Stimulated activated CD8-positive, alpha-beta memory T cell treated with anti-CD3 and anti-CD28 coated beads, Interleukin-4, amount 100 ng/mL, for 48 hours (primary cell): ENCODE measurements around the gene SAP30.

Experiments
- DNase-seq: peaks from one replicate; pipeline ENCODE4 v3.0.0-alpha.2; 2020

SAP30 gene

GRCh38 chr4:173367946-173368345 is 2.8 kb upstream of the SAP30 start:
- no peak for DNase-seq

- DNase-seq, result peak; percentile 73
Observed at GRCh38 chr4:173370130-173370476, 651 bp upstream of the SAP30 start.

DNA sequence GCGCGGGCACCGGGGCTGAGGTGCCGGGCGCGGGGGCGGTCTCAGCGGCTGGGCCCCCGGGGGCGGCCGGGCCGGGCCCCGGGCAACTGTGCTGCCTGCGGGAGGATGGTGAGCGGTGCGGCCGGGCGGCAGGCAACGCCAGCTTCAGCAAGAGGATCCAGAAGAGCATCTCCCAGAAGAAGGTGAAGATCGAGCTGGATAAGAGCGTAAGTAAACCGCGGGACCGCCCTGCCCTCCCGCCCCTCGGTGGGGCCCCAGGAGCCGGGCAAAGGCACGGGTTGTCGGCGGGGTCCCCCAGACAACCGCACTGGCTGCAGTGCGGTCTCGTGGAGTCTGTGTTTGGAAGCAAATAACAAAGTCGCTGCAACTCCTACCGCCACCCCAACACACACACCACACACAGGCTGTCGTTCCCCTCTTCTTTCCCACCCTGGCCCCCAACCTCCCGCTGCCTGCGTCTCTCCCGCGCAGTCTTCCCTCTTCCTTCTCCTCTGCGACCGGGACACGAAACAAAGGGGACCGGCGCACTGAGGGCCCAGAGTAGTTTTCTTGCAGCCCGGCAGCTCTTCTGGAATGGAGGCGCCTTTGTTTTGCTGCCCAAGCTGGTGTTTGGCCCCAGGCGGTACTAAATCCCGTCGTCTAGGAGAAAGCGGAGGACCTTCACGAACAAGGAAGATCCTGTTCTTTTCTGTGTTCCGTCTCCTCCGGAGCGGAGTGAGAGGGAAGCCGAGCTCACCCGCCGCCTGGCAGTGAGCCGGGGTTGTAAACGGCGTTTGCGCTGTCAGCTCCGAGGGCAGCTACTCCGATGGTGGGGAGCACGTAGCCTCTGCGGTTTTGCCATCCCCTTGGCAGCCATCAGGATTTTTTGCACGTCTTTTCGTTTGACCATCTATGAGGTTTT is 788 bp downstream of the SAP30 start:
- peak; percentile 55 for DNase-seq

GRCh38 chr4:173374588-173374987 is 3.8 kb downstream of the SAP30 start:
- DNase-seq, result no peak

GRCh38 chr4:173379929-173380328 is 9.2 kb downstream of the SAP30 start:
- no peak for DNase-seq

GRCh38 chr4:173380987-173381386 is 10.2 kb downstream of the SAP30 start:
- DNase-seq, result no peak

- no peak for DNase-seq
Observed at GRCh38 chr4:173381610-173382009, 10.9 kb downstream of the SAP30 start.

DNA sequence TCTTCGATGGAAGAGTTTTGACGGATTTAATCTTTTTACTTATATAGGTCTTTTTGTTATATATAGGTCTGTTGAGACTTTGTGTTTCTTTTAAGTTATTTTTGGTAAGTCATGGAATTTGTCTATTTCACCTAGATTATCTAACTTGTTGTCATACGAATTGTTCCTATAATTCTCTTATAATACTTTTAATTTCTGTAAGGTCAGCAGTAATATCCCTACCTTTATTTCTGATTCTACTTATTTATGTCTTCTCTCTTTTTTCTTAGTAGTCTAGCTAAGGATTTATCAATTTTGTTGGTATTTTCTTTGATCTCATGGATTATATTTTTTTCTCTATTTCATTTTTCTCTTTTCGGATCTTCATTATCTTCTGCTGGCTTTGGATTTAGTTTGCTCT is 11.6 kb downstream of the SAP30 start:
- DNase-seq, result no peak

DNA sequence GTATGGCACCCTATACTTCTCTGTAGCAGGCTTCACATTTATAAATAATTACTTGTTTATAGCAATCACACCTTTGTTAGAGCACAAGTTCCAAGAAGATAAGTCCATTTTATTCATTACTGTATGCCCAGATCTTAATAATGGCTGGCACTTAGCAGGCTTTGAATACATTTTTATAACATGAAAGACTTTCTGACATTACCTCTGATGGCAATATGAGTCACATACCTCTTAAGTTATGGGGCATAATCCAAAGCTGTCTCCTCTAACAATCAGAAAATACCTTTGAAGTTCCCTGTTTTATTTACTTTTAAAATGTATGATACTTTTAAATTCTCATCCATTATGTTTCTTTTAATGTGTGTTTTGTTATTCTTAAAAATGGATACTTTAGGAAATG is 16.0 kb downstream of the SAP30 start:
- DNase-seq, result no peak

- DNase-seq, result no peak
Observed at GRCh38 chr4:173391701-173392100, 20.9 kb downstream of the SAP30 start.

DNA sequence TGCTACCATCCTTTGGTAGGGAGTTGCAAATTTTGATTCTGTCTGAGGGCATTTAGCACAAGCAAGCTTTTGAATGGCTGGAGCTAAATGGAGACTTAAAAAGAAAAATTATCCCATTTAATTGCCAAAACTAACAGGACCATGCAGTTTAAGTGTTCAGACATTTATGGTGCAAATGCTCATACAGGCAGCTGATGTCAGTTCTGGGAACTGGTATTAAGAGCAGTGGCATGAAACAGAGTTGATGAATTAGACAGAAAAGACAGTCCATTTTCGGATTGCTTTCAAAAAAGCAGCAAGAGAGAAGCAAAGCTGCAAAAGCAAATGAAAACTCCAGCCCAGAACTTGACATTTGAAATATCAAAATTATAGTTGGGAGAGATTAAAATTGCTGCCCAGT is 26.9 kb downstream of the SAP30 start:
- DNase-seq, result no peak

GRCh38 chr4:173398220-173398619 is 27.5 kb downstream of the SAP30 start:
- DNase-seq, result no peak

DNA sequence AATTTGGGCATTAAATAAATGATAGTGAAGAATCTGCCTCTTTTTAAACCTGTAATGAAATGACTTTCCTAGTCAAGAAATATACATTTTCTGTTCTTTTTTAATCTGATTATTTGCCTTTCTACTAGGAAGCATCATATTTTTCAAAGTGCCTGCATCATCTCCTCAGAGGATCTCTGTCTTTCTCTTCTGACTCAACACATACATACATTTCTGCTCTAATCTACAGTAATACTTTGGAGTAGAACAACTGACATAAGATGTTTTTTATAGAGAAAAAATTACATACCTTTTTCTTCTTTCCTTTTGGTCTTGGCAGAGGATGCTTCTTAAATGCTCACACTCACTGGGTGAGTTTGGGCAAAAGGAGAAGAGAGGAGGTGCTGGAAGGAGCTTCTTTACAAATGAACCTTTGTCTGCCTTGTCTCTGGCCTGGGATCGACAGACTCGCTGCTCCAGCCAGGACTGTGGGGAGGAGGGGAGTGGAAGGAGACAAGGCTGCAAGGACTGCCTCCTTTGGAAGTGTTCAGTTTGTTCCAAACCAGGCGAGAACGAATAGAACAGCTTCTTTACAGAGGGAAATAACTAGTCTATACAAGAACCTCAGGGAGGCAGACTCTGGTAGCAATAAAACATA is 28.1 kb downstream of the SAP30 start, which contains the start of gene SCRG1:
Gene SCRG1, minus strand, starts transcription at position 338 of the 637 bp plus-strand sequence. CDS start 7,702 bp downstream, outside the sequence.
- no peak for DNase-seq

DNA sequence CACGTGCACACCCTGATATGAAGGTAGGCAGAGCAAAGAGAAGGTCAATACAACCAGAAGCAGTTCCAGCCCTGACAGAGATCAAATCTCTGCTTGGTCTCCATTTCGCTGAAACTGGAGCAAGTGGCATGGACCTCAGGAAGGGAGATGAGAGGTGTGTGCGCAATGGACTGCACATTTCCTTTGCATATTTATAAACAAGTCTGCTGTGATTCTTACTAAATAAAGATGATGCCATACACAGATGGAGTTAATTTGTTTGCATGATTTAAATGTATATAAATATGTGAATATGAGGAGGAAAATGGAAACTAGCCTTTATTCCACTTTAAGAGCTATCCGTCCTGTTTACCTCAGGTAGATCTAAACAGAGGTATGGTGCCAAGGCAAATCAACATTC is 30.3 kb downstream of the SAP30 start:
- DNase-seq, result no peak

DNA sequence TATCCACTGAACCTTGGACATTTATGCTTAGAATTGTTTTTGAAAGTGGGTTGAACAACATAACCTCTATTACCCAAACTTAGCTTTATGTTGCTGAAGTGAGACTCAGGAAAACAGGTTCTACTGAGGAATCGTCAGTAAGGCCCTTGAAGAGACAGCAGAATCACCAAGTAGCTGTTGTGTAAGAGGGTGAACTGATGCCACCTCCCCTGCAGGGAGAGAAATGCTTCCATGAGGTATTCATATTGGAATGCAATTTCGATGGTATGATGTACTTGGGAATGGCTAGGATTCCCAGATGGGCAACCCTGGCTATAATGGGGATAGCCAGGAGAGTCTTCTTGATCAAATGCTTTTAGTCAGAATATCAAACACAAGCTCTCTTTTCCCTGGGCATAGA is 32.3 kb downstream of the SAP30 start:
- no peak for DNase-seq

GRCh38 chr4:173404296-173404865 is 33.6 kb downstream of the SAP30 start:
- no peak for DNase-seq

- no peak for DNase-seq
Observed at GRCh38 chr4:173405840-173406606, 35.3 kb downstream of the SAP30 start.

DNA sequence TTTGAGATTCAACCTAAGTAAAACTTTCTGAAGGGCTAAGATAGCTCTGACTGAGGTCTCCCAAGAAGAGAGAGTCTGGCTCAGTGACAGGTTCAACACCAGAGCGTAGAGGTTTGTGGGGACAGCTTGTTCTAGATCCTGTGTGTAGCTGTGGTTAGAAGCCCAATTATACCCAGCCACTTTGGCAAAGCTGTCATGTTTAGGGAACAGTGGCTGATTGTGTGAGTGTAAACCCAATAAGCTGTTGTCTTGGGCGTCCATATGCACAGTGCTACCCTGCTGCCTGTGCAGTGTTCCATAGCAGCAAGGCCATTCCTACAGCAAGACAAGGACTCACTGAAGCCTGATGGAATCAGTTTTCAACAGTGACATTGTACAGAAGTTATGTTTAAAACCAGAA is 39.3 kb downstream of the SAP30 start:
- no peak for DNase-seq

- no peak for DNase-seq
Observed at GRCh38 chr4:173411106-173411693, 40.4 kb downstream of the SAP30 start.

DNA sequence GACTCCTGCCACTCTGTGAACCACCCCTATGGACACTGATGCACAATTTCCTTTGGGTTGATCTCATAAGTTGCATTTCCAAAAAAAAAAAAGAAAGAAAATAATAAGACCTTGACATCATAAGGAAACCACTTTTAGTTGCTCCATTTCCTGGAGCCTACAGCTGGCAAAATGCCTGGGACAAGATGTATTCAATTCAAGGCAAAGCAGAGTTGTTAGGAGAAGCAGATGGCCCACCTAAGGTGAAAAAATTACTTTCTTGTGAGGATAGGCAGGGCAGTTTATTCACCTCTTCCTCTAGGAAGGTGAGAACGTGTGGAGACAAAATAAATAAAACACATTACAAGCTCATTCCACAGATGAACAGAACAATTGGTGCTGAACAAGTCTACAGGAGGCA is 42.3 kb downstream of the SAP30 start:
- no peak for DNase-seq

DNA sequence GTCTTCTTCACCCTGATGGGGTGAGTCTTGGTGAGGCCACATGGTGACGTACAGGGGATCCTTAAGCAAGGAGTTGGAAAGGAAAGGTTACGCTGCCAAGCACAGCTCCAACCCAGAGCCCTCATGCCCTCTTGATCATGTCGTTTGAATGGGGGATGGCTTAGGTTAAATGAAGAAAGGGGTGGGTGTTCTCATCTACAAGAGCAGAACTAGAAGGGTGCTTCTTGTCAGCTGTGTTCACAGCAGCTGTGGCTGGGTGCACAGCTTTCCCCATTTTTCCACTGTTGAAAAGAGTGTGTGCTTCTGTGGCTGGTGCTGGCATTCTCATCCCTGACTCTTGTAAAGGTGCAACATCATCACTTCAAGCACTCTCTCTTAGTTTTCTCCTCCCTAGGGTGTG is 43.7 kb downstream of the SAP30 start:
- DNase-seq, result no peak

DNA sequence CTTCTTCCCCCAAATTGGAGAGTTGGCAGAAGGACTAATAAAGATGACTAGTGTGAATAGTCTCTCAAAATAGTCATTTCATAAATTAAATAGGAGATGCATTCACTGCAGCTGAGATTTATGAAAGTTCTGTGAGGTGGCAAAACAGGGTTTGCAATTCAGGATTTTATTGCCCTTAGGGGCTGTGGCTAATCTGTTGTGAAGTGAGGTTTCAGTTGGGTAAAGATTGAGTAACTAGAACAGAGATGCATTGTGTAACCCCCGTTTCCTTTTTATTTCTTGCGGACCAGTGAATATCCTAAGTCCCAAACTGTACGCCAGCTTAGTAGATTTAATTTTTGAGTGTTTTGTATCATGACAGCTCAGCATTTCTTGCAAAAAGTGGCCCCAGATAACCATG is 44.3 kb downstream of the SAP30 start:
- no peak for DNase-seq
